HepG2 (cell line): Measurements from ENCODE around the gene NCBP2. TPM values are rescaled to one million over a fixed set of nuclear protein-coding genes. Genes with fewer than 3 reads are reported as not detected.
A peak's percentile ranks its signal among the peaks of the same experiment; 100 is the strongest.

Source experiments
- ATAC-seq: fragments of 200-7000 bp; cut with Tn5 transposase; 3 replicates; pipeline ENCODE4 v1.9.1; 2020; ENCODE audit warnings: mild to moderate bottlenecking, moderate library complexity
- BruUV-seq: library from RNA; stranded (reverse); fragments of 400-500 nt; replicated peaks from 2 replicates; lab custom pipeline; 2021; lab: Mats Ljungman, UMichigan
- CTCF ChIA-PET: fragments of 300-600 bp; formaldehyde crosslinking; extraction: SDS; loops from one replicate; lab custom pipeline; 2021; ENCODE audit warnings: low total read pairs, inconsistent platforms, low intra/inter-chr PET ratio; lab: Yijun Ruan, JAX
- POLR2A ChIA-PET: fragments of 350-600 bp; sonication (Branson Sonifier 250); formaldehyde crosslinking; loops from one replicate; lab custom pipeline; 2020; ENCODE audit warnings: antibody characterized with exemption, inconsistent platforms; lab: Yijun Ruan, JAX
- DNase-seq: peaks from one replicate; pipeline ENCODE4 v3.0.0-alpha.2; 2015; ENCODE audit warnings: low spot score
- FAIRE-seq: peaks from 3 replicates; lab custom pipeline; 2011; peaks lifted over from hg19 to GRCh38; lab: Jason Lieb, UNC
- H2AFZ ChIP-seq: one replicate; pipeline ENCODE4 v1.6.1; 2011; ENCODE audit warnings: low read length, inconsistent platforms
- H3K27ac ChIP-seq: fragments of 300-600 bp; 3 replicates; pipeline ENCODE4 v1.8.0; 2011; ENCODE audit warnings: mixed run types, mild to moderate bottlenecking, mixed read lengths, low read length, inconsistent platforms; ENCODE audit not compliant: insufficient read depth; ENCODE audit errors: extremely low read length
- H3K27me3 ChIP-seq, 2 experiments: fragments of 200-600 bp in 1 of 2; 2 replicates in 1 of 2; 3 replicates in 1 of 2; pipeline versions ENCODE4 v1.6.0 to v1.8.0; 2011; ENCODE audit warnings: low read length in 2 of 2, mild to moderate bottlenecking in 2 of 2, moderate library complexity in 2 of 2, inconsistent platforms in 1 of 2; ENCODE audit not compliant: insufficient read depth in 2 of 2, control insufficient read depth in 1 of 2
- H3K36me3 ChIP-seq, 2 experiments: fragments of 200-600 bp in 1 of 2; replicated peaks in 1 of 2; 2 replicates in 1 of 2; 3 replicates in 1 of 2; pipeline versions ENCODE4 v1.5.1 to v1.8.0; 2011; ENCODE audit warnings: low read length in 2 of 2, inconsistent platforms in 1 of 2; ENCODE audit not compliant: insufficient read depth in 2 of 2, control insufficient read depth in 1 of 2
- H3K4me1 ChIP-seq: 2 replicates; pipeline ENCODE4 v1.5.1; 2012; ENCODE audit warnings: low read length, inconsistent platforms; ENCODE audit not compliant: insufficient read depth
- H3K4me2 ChIP-seq: 2 replicates; pipeline ENCODE4 v1.6.0; 2011; ENCODE audit warnings: low read depth, low read length, inconsistent platforms
- H3K4me3 ChIP-seq, 3 experiments: fragments of 200-600 bp in 1 of 3; sonication (generic), shearing (Covaris generic) in 1 of 3; replicated peaks in 1 of 3; 2 replicates each; pipeline ENCODE4 v1.5.1; 2011 to 2016; ENCODE audit warnings: low read length in 3 of 3, inconsistent platforms in 2 of 3, low read depth in 2 of 3, mild to moderate bottlenecking in 2 of 3, control low read depth in 1 of 3, mixed read lengths in 1 of 3; ENCODE audit not compliant: insufficient read depth in 1 of 3
- H3K79me2 ChIP-seq: one replicate; pipeline ENCODE4 v1.6.1; 2011; ENCODE audit warnings: low read length, inconsistent platforms; ENCODE audit not compliant: insufficient read depth
- H3K9ac ChIP-seq: 2 replicates; pipeline ENCODE4 v1.6.0; 2011; ENCODE audit warnings: mild to moderate bottlenecking, low read depth, low read length, inconsistent platforms; ENCODE audit not compliant: insufficient read depth
- H3K9me3 ChIP-seq: 2 replicates; pipeline ENCODE4 v1.5.1; 2012; ENCODE audit warnings: mild to moderate bottlenecking, low read length
- H4K20me1 ChIP-seq: 2 replicates; pipeline ENCODE4 v1.6.0; 2011; ENCODE audit warnings: inconsistent platforms, mild to moderate bottlenecking, low read length, moderate library complexity; ENCODE audit not compliant: insufficient read depth
- AKAP8 ChIP-seq: sonication (generic); formaldehyde crosslinking; IDR thresholded peaks from 2 replicates; pipeline ENCODE4 v1.5.1; 2020; ENCODE audit warnings: mild to moderate bottlenecking, missing genetic modification reagents
- CEBPG ChIP-seq: IDR thresholded peaks from 2 replicates; pipeline ENCODE4 v1.6.1; 2016
- CHD2 ChIP-seq: IDR thresholded peaks from 2 replicates; pipeline ENCODE4 v1.6.1; 2011; ENCODE audit warnings: low read depth, low read length, improper control_type of control experiment
- FIP1L1 ChIP-seq: fragments of 200-400 bp; formaldehyde crosslinking; IDR thresholded peaks from 2 replicates; pipeline ENCODE4 v1.6.1; 2018; ENCODE audit warnings: low read depth, mild to moderate bottlenecking, low read length, moderate library complexity, borderline replicate concordance; ENCODE audit not compliant: insufficient read depth
- FOXO1 ChIP-seq: sonication (generic); formaldehyde crosslinking; IDR thresholded peaks from 2 replicates; pipeline ENCODE4 v1.4.0; 2020; ENCODE audit warnings: missing genetic modification reagents
- JDP2 ChIP-seq: sonication (generic); formaldehyde crosslinking; IDR thresholded peaks from 2 replicates; pipeline ENCODE4 v1.8.1; 2022; ENCODE audit warnings: missing genetic modification reagents, borderline replicate concordance
- RFX1 ChIP-seq: fragments of 450-650 bp; IDR thresholded peaks from 2 replicates; pipeline ENCODE4 v1.6.1; 2017
- TIGD3 ChIP-seq: sonication (generic); formaldehyde crosslinking; IDR thresholded peaks from 2 replicates; pipeline ENCODE4 v1.5.1; 2020; ENCODE audit warnings: mild to moderate bottlenecking, missing genetic modification reagents, borderline replicate concordance
- ZBTB49 ChIP-seq: sonication (generic); formaldehyde crosslinking; IDR thresholded peaks from 2 replicates; pipeline ENCODE4 v1.4.0; 2020; ENCODE audit warnings: missing genetic modification reagents, borderline replicate concordance
- ZNF18 ChIP-seq: sonication (generic); formaldehyde crosslinking; IDR thresholded peaks from 2 replicates; pipeline ENCODE4 v1.8.0; 2022; ENCODE audit warnings: mild to moderate bottlenecking, missing genetic modification reagents; ENCODE audit not compliant: insufficient replicate concordance
- ZNF574 ChIP-seq: sonication (generic); formaldehyde crosslinking; IDR thresholded peaks from 2 replicates; pipeline ENCODE4 v1.4.0; 2020; ENCODE audit warnings: missing genetic modification reagents
- ZNF75D ChIP-seq: sonication (generic); formaldehyde crosslinking; IDR thresholded peaks from 2 replicates; pipeline ENCODE4 v1.8.1; 2023; ENCODE audit warnings: missing genetic modification reagents, mild to moderate bottlenecking, borderline replicate concordance
- ZSCAN22 ChIP-seq: sonication (generic); formaldehyde crosslinking; IDR thresholded peaks from 2 replicates; pipeline ENCODE4 v1.4.0; 2020; ENCODE audit warnings: mild to moderate bottlenecking, missing genetic modification reagents
- ZSCAN29 ChIP-seq: sonication (generic); formaldehyde crosslinking; conservative IDR thresholded peaks from 2 replicates; pipeline ENCODE4 v1.4.0; 2020; ENCODE audit warnings: mild to moderate bottlenecking, missing genetic modification reagents
- WGBS: methylation state at CpG from one replicate; pipeline ENCODE4 v1.1.6; 2017; ENCODE audit warnings: low lambda C conversion rate; 5-methylcytosine and 5-hydroxymethylcytosine counted together
- in situ Hi-C: cut with HindIII; loops from 2 replicates; pipeline ENCODE4 v1.10.0; 2017; ENCODE audit warnings: low pct_unique_long_range_greater_than_20kb; ENCODE audit not compliant: extremely low pct_ligation_motif_present
- intact Hi-C: fragments of 100-400 bp; cut with micrococcal nuclease; formaldehyde crosslinking; loops from one replicate; pipeline ENCODE4 v1.10.0; 2022; ENCODE audit not compliant: unreplicated experiment
- polyA plus RNA-seq, 8 experiments: library from polyadenylated mRNA; depleted of rRNA in 3 of 8; stranded (reverse) in 7 of 8; unstranded in 1 of 8; fragments of >200 nt; fragmentation: Illumina TruSeq in 4 of 8; extraction: Trizol in 4 of 8; gene quantifications; 2 replicates each; pipeline versions ENCODE4 v1.2.1 to v1.2.3, GENCODE V29; 2011 to 2016; ENCODE audit warnings: low read depth in 4 of 8, missing spikeins in 1 of 8, mixed read lengths in 1 of 8; ENCODE audit not compliant: insufficient read depth in 1 of 8
- total RNA-seq, 5 experiments: library from RNA; depleted of rRNA; stranded (reverse); fragments of >200 nt; fragmentation: Illumina TruSeq; extraction: Trizol; gene quantifications; 2 replicates each; pipeline ENCODE4 v1.2.3, GENCODE V29; 2016; ENCODE audit warnings: low read depth in 1 of 5

Gene NCBP2
- total and polyA plus RNA-seq, 2 of the 13 experiments (the other 11 are each of a cell fraction or from before 2014, with no cell fraction given) = 58.7 to 95.5 TPM

- Histone ChIP-seq H4K20me1 (no peaks in the 10 kb centered on the region), H3K36me3 (peaks cover 13 to 51% of the 10 kb centered on the region in 2 experiments), H3K27me3 (peaks cover 0 to 1% of the 10 kb centered on the region in 2 experiments; a peak in 2 of 5 replicates), H2AFZ (no peak overlapping the region), H3K4me1 (peaks cover 40% of the 10 kb centered on the region), H3K9me3 (no peaks in the 10 kb centered on the region), H3K4me3 (no peak overlapping the region), H3K79me2 (peaks cover 42% of the 10 kb centered on the region), H3K9ac (no peak overlapping the region), H3K27ac (peak overlapping the region; percentile 38), H3K4me2 (no peak overlapping the region)
- DNase-seq (no peak), ATAC-seq (no peak), FAIRE-seq (no peak)
- POLR2A ChIA-PET = no interaction called here
- CTCF ChIA-PET = no interaction called here
- intact Hi-C loops = no loop called here
- in situ Hi-C loops = no loop called here
- no TSS peak for BruUV-seq
- 100% methylated on average over 2 of the region's 2 CpGs for WGBS
- TF ChIP-seq AKAP8 (CRISPR knock-in tag) (no peak), ZBTB49 (CRISPR knock-in tag) (no peak), ZNF574 (CRISPR knock-in tag) (no peak), FIP1L1 (no peak), FOXO1 (CRISPR knock-in tag) (no peak), JDP2 (CRISPR knock-in tag) (no peak), ZNF18 (CRISPR knock-in tag) (no peak), TIGD3 (CRISPR knock-in tag) (no peak), CEBPG (no peak), CHD2 (no peak), ZSCAN22 (CRISPR knock-in tag) (no peak), ZSCAN29 (CRISPR knock-in tag) (no peak), ZNF75D (CRISPR knock-in tag) (no peak), RFX1 (no peak)
Observed at GRCh38 chr3:196938124-196938523, 4.2 kb downstream of the NCBP2 start.
